Measurements from ENCODE around the gene SESN3.

SESN3 gene

GRCh38 chr11:95115597-95115996, 115.4 kb downstream of the SESN3 start:
- TF ChIP-seq CTCF (IDR thresholded peaks at IDR 0.05; ENCODE audit: low read depth, low read length): no peak

More at GRCh38 chr11:95115597-95115996, 115.4 kb downstream of the SESN3 start:
- no peak overlapping the region for H3K4me3 ChIP-seq (ENCODE audit: low read depth, low read length)

Measured in WI38 (cell line).